ENCODE measurements around the gene LHPP.

Gene LHPP

DNA sequence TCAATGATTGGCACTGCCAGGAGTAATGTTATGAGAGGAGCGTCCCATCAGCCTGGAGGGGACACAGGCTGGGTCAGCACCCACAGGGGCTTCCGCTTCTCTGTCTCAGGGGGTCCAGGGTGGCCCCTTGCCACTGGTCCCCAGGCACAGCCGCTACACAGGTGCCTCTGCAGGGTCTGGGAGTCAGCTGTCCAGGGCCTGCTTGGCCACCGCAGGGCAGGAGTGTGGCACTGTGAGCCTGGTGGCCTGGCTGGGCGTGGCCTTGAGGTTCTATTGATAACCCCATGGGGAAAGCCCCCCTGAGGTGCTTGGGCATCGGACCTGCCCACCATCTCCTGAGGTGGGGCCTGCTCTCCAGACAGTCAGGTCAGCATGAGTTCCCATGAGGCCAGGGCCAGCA lies 136.6 kb downstream of the LHPP start:
- ChIA-PET CTCF (no interaction called here), POLR2A (no interaction called here)
- Histone ChIP-seq H3K9me3 (ENCODE audit: control insufficient read depth, insufficient read depth, low read depth, low read length) (no peaks in the 10 kb centered on the region), H3K36me3 (ENCODE audit: control insufficient read depth in 2 of 2, insufficient read depth in 1 of 2, low read length in 2 of 2) (no peaks in the 10 kb centered on the region), H3K4me3 (ENCODE audit: low read depth, low read length) (no peak overlapping the region), H3K4me1 (ENCODE audit: control insufficient read depth, insufficient read depth, low read length) (no peaks in the 10 kb centered on the region), H3K27ac (ENCODE audit: extremely low read depth, low read depth, low read length) (no peak overlapping the region)
- TF ChIP-seq, protein P1, sequence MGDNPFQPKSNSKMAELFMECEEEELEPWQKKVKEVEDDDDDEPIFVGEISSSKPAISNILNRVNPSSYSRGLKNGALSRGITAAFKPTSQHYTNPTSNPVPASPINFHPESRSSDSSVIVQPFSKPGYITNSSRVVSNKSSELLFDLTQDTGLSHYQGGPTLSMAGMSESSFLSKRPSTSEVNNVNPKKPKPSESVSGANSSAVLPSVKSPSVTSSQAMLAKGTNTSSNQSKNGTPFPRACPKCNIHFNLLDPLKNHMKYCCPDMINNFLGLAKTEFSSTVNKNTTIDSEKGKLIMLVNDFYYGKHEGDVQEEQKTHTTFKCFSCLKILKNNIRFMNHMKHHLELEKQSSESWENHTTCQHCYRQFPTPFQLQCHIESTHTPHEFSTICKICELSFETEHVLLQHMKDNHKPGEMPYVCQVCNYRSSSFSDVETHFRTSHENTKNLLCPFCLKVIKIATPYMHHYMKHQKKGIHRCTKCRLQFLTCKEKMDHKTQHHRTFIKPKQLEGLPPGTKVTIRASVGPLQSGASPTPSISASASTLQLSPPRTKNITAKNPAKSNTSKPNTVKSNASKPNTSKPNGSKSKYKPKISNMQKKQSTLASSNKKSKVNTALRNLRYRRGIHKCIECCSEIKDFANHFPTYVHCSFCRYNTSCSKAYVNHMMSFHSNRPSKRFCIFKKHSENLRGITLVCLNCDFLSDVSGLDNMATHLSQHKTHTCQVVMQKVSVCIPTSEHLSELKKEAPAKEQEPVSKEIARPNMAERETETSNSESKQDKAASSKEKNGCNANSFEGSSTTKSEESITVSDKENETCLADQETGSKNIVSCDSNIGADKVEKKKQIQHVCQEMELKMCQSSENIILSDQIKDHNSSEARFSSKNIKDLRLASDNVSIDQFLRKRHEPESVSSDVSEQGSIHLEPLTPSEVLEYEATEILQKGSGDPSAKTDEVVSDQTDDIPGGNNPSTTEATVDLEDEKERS (tag by site-specific recombination; IDR thresholded peaks at IDR 0.05): no peak
- TF ChIP-seq ZNF324 (tag by site-specific recombination; IDR thresholded peaks at IDR 0.05) (no peak), KLF8 (tag by site-specific recombination; IDR thresholded peaks at IDR 0.05) (no peak), GLI4 (tag by site-specific recombination; IDR thresholded peaks at IDR 0.05) (no peak), ZNF792 (tag by site-specific recombination; IDR thresholded peaks at IDR 0.05) (no peak), ZNF510 (tag by site-specific recombination; IDR thresholded peaks at IDR 0.05; ENCODE audit: insufficient replicate concordance) (no peak), ZNF777 (tag by site-specific recombination; IDR thresholded peaks at IDR 0.05; ENCODE audit: borderline replicate concordance) (no peak), GLIS2 (tag by site-specific recombination; IDR thresholded peaks at IDR 0.05) (no peak), ZNF585B (tag by site-specific recombination; IDR thresholded peaks at IDR 0.05) (no peak), ZNF529 (tag by site-specific recombination; IDR thresholded peaks at IDR 0.05; ENCODE audit: insufficient replicate concordance) (no peak), ZFP69B (tag by site-specific recombination; IDR thresholded peaks at IDR 0.05) (no peak), HOXA7 (CRISPR knock-in tag; IDR thresholded peaks at IDR 0.05; ENCODE audit: borderline replicate concordance) (no peak), ZNF791 (tag by site-specific recombination; IDR thresholded peaks at IDR 0.05) (no peak), MZF1 (tag by site-specific recombination; IDR thresholded peaks at IDR 0.05; ENCODE audit: borderline replicate concordance) (no peak), ZNF621 (tag by site-specific recombination; IDR thresholded peaks at IDR 0.05) (no peak), ZNF16 (tag by site-specific recombination; IDR thresholded peaks at IDR 0.05; ENCODE audit: low read depth) (no peak), ZNF610 (tag by site-specific recombination; IDR thresholded peaks at IDR 0.05; ENCODE audit: borderline replicate concordance) (no peak)
- TF ChIP-seq, protein P2, sequence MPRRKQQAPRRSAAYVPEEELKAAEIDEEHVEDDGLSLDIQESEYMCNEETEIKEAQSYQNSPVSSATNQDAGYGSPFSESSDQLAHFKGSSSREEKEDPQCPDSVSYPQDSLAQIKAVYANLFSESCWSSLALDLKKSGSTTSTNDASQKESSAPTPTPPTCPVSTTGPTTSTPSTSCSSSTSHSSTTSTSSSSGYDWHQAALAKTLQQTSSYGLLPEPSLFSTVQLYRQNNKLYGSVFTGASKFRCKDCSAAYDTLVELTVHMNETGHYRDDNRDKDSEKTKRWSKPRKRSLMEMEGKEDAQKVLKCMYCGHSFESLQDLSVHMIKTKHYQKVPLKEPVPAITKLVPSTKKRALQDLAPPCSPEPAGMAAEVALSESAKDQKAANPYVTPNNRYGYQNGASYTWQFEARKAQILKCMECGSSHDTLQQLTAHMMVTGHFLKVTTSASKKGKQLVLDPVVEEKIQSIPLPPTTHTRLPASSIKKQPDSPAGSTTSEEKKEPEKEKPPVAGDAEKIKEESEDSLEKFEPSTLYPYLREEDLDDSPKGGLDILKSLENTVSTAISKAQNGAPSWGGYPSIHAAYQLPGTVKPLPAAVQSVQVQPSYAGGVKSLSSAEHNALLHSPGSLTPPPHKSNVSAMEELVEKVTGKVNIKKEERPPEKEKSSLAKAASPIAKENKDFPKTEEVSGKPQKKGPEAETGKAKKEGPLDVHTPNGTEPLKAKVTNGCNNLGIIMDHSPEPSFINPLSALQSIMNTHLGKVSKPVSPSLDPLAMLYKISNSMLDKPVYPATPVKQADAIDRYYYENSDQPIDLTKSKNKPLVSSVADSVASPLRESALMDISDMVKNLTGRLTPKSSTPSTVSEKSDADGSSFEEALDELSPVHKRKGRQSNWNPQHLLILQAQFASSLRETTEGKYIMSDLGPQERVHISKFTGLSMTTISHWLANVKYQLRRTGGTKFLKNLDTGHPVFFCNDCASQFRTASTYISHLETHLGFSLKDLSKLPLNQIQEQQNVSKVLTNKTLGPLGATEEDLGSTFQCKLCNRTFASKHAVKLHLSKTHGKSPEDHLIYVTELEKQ (tag by site-specific recombination; IDR thresholded peaks at IDR 0.05; ENCODE audit: borderline replicate concordance): no peak
- TF ChIP-seq, protein P3, sequence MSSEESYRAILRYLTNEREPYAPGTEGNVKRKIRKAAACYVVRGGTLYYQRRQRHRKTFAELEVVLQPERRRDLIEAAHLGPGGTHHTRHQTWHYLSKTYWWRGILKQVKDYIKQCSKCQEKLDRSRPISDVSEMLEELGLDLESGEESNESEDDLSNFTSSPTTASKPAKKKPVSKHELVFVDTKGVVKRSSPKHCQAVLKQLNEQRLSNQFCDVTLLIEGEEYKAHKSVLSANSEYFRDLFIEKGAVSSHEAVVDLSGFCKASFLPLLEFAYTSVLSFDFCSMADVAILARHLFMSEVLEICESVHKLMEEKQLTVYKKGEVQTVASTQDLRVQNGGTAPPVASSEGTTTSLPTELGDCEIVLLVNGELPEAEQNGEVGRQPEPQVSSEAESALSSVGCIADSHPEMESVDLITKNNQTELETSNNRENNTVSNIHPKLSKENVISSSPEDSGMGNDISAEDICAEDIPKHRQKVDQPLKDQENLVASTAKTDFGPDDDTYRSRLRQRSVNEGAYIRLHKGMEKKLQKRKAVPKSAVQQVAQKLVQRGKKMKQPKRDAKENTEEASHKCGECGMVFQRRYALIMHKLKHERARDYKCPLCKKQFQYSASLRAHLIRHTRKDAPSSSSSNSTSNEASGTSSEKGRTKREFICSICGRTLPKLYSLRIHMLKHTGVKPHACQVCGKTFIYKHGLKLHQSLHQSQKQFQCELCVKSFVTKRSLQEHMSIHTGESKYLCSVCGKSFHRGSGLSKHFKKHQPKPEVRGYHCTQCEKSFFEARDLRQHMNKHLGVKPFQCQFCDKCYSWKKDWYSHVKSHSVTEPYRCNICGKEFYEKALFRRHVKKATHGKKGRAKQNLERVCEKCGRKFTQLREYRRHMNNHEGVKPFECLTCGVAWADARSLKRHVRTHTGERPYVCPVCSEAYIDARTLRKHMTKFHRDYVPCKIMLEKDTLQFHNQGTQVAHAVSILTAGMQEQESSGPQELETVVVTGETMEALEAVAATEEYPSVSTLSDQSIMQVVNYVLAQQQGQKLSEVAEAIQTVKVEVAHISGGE (tag by site-specific recombination; conservative IDR thresholded peaks at IDR 0.05; ENCODE audit: low read depth): no peak
- TF ChIP-seq, protein P4, sequence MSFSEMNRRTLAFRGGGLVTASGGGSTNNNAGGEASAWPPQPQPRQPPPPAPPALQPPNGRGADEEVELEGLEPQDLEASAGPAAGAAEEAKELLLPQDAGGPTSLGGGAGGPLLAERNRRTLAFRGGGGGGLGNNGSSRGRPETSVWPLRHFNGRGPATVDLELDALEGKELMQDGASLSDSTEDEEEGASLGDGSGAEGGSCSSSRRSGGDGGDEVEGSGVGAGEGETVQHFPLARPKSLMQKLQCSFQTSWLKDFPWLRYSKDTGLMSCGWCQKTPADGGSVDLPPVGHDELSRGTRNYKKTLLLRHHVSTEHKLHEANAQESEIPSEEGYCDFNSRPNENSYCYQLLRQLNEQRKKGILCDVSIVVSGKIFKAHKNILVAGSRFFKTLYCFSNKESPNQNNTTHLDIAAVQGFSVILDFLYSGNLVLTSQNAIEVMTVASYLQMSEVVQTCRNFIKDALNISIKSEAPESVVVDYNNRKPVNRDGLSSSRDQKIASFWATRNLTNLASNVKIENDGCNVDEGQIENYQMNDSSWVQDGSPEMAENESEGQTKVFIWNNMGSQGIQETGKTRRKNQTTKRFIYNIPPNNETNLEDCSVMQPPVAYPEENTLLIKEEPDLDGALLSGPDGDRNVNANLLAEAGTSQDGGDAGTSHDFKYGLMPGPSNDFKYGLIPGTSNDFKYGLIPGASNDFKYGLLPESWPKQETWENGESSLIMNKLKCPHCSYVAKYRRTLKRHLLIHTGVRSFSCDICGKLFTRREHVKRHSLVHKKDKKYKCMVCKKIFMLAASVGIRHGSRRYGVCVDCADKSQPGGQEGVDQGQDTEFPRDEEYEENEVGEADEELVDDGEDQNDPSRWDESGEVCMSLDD (tag by site-specific recombination; IDR thresholded peaks at IDR 0.05): no peak
